GM12864 (cell line): ENCODE measurements around the gene GARIN6.

ENCODE experiments used
- DNase-seq: peaks from one replicate; pipeline ENCODE4 v3.0.0-alpha.2; 2011; ENCODE audit warnings: low read depth
- H3K4me3 ChIP-seq: 2 replicates; pipeline ENCODE4 v1.5.1; 2011; ENCODE audit warnings: mild to moderate bottlenecking, low read depth, low read length, control low read depth
- TF ChIP-seq, protein P1 (sequence below): IDR thresholded peaks from 2 replicates; pipeline ENCODE4 v1.5.1; 2011; ENCODE audit warnings: low read depth, mild to moderate bottlenecking, moderate library complexity, low read length, control low read depth, inconsistent platforms; ENCODE audit errors: missing control alignments

GARIN6 gene

DNA sequence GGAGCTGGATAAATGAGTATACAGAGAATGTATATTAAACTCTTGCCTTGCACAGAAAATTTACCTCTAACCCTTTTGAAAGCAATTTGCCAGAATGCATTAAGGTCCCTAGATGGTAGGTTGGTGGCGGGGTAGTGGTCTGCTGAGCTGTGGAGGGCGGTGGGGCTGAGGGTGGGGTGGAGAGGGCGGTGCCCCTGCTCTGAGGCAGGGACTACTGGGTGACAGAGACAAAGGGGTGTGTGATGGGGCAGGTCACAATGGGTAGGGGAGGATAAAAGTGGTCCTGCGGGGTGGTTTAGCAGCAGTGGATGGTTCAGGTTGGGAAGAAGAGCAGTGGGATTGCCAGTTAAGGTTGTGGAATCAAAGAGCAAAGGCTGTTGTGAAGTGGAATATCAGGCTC lies at the start of gene GARIN6:
Gene GARIN6, plus strand, starts transcription at position 301 of the 400 bp plus-strand sequence. CDS start 422 bp downstream, outside the sequence.
- H3K4me3 ChIP-seq, result no peak within 1 kb of the TSS
- DNase-seq, result no peak

DNA sequence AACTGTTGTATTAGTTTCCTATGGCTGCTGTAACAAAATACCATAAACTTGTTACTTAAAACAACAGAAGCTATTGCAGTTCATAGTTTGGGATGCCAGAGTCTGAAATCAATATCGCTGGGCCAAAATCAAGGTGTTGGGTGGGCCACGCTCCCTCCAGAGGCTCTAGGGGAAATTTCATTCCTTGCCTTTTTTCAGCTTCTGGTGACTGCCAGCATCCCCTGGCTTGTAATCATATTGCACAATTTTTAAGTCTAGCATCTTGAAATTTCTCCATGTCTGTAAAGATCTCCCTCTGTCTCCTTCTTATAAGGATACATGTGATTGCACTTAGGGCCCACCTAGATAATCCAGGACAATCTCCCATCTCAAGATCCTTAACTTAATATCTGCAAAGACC lies 48.8 kb upstream of the GARIN6 start:
- no peak for DNase-seq
- H3K4me3 ChIP-seq, result no peak overlapping the region
- TF ChIP-seq, protein P1, sequence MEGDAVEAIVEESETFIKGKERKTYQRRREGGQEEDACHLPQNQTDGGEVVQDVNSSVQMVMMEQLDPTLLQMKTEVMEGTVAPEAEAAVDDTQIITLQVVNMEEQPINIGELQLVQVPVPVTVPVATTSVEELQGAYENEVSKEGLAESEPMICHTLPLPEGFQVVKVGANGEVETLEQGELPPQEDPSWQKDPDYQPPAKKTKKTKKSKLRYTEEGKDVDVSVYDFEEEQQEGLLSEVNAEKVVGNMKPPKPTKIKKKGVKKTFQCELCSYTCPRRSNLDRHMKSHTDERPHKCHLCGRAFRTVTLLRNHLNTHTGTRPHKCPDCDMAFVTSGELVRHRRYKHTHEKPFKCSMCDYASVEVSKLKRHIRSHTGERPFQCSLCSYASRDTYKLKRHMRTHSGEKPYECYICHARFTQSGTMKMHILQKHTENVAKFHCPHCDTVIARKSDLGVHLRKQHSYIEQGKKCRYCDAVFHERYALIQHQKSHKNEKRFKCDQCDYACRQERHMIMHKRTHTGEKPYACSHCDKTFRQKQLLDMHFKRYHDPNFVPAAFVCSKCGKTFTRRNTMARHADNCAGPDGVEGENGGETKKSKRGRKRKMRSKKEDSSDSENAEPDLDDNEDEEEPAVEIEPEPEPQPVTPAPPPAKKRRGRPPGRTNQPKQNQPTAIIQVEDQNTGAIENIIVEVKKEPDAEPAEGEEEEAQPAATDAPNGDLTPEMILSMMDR, result no peak

More for the DNA sequence above, at the start of gene GARIN6:
- TF ChIP-seq, protein P1, result no peak

GRCh38 chr12:99600388-99600787 lies 47.2 kb upstream of the GARIN6 start:
- H3K4me3 ChIP-seq, result no peak overlapping the region
- no peak for DNase-seq

GRCh38 chr12:99609455-99610181 lies 37.9 kb upstream of the GARIN6 start:
- DNase-seq, result no peak
- TF ChIP-seq, protein P1, result no peak

More at GRCh38 chr12:99600388-99600787, 47.2 kb upstream of the GARIN6 start:
- TF ChIP-seq, protein P1, result no peak

GRCh38 chr12:99611117-99611516 lies 36.4 kb upstream of the GARIN6 start:
- no peak overlapping the region for H3K4me3 ChIP-seq
- TF ChIP-seq, protein P1, result no peak
- no peak for DNase-seq

More at GRCh38 chr12:99609455-99610181, 37.9 kb upstream of the GARIN6 start:
- H3K4me3 ChIP-seq, result no peak overlapping the region

GRCh38 chr12:99611599-99611998 lies 36.0 kb upstream of the GARIN6 start:
- TF ChIP-seq, protein P1, result no peak

DNA sequence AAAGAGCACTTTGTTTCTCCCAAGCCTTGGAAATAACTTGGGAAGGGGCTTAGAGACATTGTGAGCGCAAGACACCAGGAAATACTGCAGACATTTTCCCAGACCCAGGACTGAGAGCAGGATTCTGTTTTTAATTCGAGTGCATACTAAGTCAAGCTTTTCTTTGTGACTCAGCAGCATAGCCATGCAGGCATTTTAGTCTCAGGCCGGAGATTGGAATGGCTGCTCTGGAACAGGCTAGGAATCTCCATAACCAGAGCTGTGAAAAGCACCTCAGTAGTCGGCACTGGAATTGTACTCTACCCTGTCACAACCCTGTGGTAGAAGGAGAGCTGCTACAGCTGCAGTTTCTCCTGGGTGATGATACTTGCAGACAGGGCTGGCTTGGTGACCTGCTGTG lies 28.9 kb upstream of the GARIN6 start:
- H3K4me3 ChIP-seq, result no peak overlapping the region
- DNase-seq, result no peak
- TF ChIP-seq, protein P1, result no peak

More at GRCh38 chr12:99611599-99611998, 36.0 kb upstream of the GARIN6 start:
- no peak overlapping the region for H3K4me3 ChIP-seq
- DNase-seq, result no peak
